K562 (cell line): Measurements from ENCODE around the gene SEMA3F. TPM values are rescaled to one million over a fixed set of nuclear protein-coding genes. Genes with fewer than 3 reads are reported as not detected.

Experiments used
- BCOR ChIP-seq: fragments of 450-650 bp; IDR thresholded peaks from 2 replicates; pipeline ENCODE4 v1.6.1; 2016
- C11orf30 ChIP-seq: fragments of 450-650 bp; IDR thresholded peaks from 2 replicates; pipeline ENCODE4 v1.6.1; 2016; ENCODE audit warnings: low read depth, mild to moderate bottlenecking
- CEBPZ ChIP-seq: fragments of 150-350 bp; IDR thresholded peaks from 2 replicates; pipeline ENCODE4 v1.6.1; 2014; ENCODE audit warnings: low read depth, mild to moderate bottlenecking, low read length, borderline replicate concordance
- CREB1 ChIP-seq, 2 experiments: sonication (generic) in 1 of 2; formaldehyde crosslinking in 1 of 2; IDR thresholded peaks; 2 replicates each; pipeline versions ENCODE4 v1.6.1 to v1.8.0; 2012 to 2022; ENCODE audit warnings: inconsistent platforms in 1 of 2, mild to moderate bottlenecking in 1 of 2, missing genetic modification reagents in 1 of 2, moderate library complexity in 1 of 2
- E2F8 ChIP-seq: fragments of 450-650 bp; IDR thresholded peaks from 2 replicates; pipeline ENCODE4 v1.7.1; 2018; ENCODE audit warnings: mild to moderate bottlenecking, low read depth; ENCODE audit not compliant: partially characterized antibody
- HMG20B ChIP-seq: fragments of 250-450 bp; sonication (Bioruptor Pico); IDR thresholded peaks from 2 replicates; pipeline ENCODE4 v1.5.0; 2021; ENCODE audit warnings: mild to moderate bottlenecking
- NRF1 ChIP-seq, 2 experiments: fragments of 450-650 bp; IDR thresholded peaks in 1 of 2; conservative IDR thresholded peaks in 1 of 2; 2 replicates each; pipeline ENCODE4 v1.6.1; 2014; ENCODE audit warnings: mild to moderate bottlenecking in 2 of 2
- PREB ChIP-seq: sonication (generic); formaldehyde crosslinking; IDR thresholded peaks from 2 replicates; pipeline ENCODE4 v1.8.1; 2023; ENCODE audit warnings: mild to moderate bottlenecking, missing genetic modification reagents
- TAF1 ChIP-seq: IDR thresholded peaks from 2 replicates; pipeline ENCODE4 v1.6.1; 2011; ENCODE audit warnings: mild to moderate bottlenecking, low read length, moderate library complexity; ENCODE audit not compliant: insufficient read depth, control insufficient read depth, severe bottlenecking; ENCODE audit errors: extremely low read depth
- TRIM24 ChIP-seq, 2 experiments: fragments of 450-650 bp; IDR thresholded peaks; 2 replicates each; pipeline ENCODE4 v1.6.1; 2016
- USF1 ChIP-seq: sonication (generic); formaldehyde crosslinking; IDR thresholded peaks from 2 replicates; pipeline ENCODE4 v1.9.0; 2022; ENCODE audit warnings: mild to moderate bottlenecking, missing genetic modification reagents
- XRCC5 ChIP-seq: fragments of 200-400 bp; formaldehyde crosslinking; IDR thresholded peaks from 2 replicates; pipeline ENCODE4 v1.6.1; 2017; ENCODE audit warnings: low read depth, mild to moderate bottlenecking, low read length
- ZFP1 ChIP-seq: fragments of 450-650 bp; formaldehyde crosslinking; IDR thresholded peaks from 2 replicates; pipeline ENCODE4 v1.4.0; 2020; ENCODE audit warnings: mild to moderate bottlenecking, mixed read lengths
- ZNF280A ChIP-seq: fragments of 450-650 bp; IDR thresholded peaks from 2 replicates; pipeline ENCODE4 v1.6.1; 2018; ENCODE audit warnings: mild to moderate bottlenecking, low read depth; ENCODE audit not compliant: partially characterized antibody
- ZNF354B ChIP-seq: fragments of 250-450 bp; sonication (Bioruptor Pico); IDR thresholded peaks from 2 replicates; pipeline ENCODE4 v1.4.0; 2020
- ZNF655 ChIP-seq: fragments of 250-450 bp; sonication (Bioruptor Pico); IDR thresholded peaks from 2 replicates; pipeline ENCODE4 v1.5.0; 2021
- polyA plus RNA-seq, 8 experiments: library from polyadenylated mRNA; depleted of rRNA in 4 of 8; stranded (reverse) in 5 of 8; unstranded in 3 of 8; fragments of >200 nt; fragmentation: Nextera tagmentation in 2 of 8; fragmentation: Illumina TruSeq in 1 of 8; extraction: Ambion mirVana in 2 of 8; extraction: Trizol in 1 of 8; gene quantifications; 2 replicates each; pipeline versions ENCODE4 v1.2.1 to v1.2.3, GENCODE V29; 2011 to 2014; ENCODE audit warnings: inconsistent platforms in 1 of 8, missing spikeins in 1 of 8
- total RNA-seq, 7 experiments: library from RNA; depleted of rRNA in 6 of 7; stranded (reverse); fragments of >200 nt in 6 of 7; fragmentation: Illumina TruSeq in 2 of 7; extraction: Trizol in 2 of 7; gene quantifications; 2 replicates each; pipeline versions ENCODE4 v1.2.1 to v1.2.3, GENCODE V29; 2011 to 2021; ENCODE audit warnings: low replicate concordance in 1 of 7

The SEMA3F gene
- total and polyA plus RNA-seq, 9 of the 15 experiments (the other 6 are each of a cell fraction or from before 2014, with no cell fraction given) = 0.58 to 3.0 (median 2.0) TPM; not detected in 2

GRCh38 chr3:50194128-50194902 lies 39.2 kb downstream of the SEMA3F start (continued):
- no peak for TF ChIP-seq CEBPZ
- TF ChIP-seq PREB (CRISPR knock-in tag) = no peak
- no peak for TF ChIP-seq E2F8
- TF ChIP-seq ZNF655 = no peak
- no peak for TF ChIP-seq BCOR
- TF ChIP-seq ZFP1 (CRISPR knock-in tag) = no peak
- peak in 1 of 2 experiments; percentile 35; a peak in 2 of 4 replicates for TF ChIP-seq NRF1 (conservative IDR thresholded peaks at IDR 0.05 in 1 of 2, IDR thresholded peaks at IDR 0.05 in 1 of 2)
- TF ChIP-seq USF1 (CRISPR knock-in tag) = no peak
- no peak for TF ChIP-seq ZNF280A
- no peak for TF ChIP-seq C11orf30
- no peak for TF ChIP-seq HMG20B (CRISPR knock-in tag)
- TF ChIP-seq CREB1 (IDR thresholded peaks at IDR 0.05) = peak; percentile 72
- TF ChIP-seq CREB1 (CRISPR knock-in tag; IDR thresholded peaks at IDR 0.05) = peak; percentile 73
- TF ChIP-seq TRIM24 (IDR thresholded peaks at IDR 0.05) = no peak
- no peak for TF ChIP-seq ZNF354B (CRISPR knock-in tag)
- TF ChIP-seq TAF1 = no peak
- 0 out of 2 replicates have a peak, but pooled peaks have one; percentile 28 for TF ChIP-seq XRCC5
